Body of pancreas (tissue), 4 donors: ENCODE data around the gene CDK17.

ENCODE experiments used
- POLR2A ChIP-seq, 3 donors: fragments of 450-650 bp; IDR thresholded peaks; one replicate each; pipeline ENCODE4 v1.6.1; 2016; ENCODE audit warnings: antibody characterized with exemption in 3 of 3, mild to moderate bottlenecking in 2 of 3
- TF ChIP-seq, protein P1 (sequence below), 7 experiments: fragments of 450-650 bp in 4 of 7; fragments of 200-600 bp in 3 of 7; sonication (generic) in 3 of 7; IDR thresholded peaks; one replicate each; pipeline ENCODE4 v1.5.1; 2016 to 2019; ENCODE audit warnings: antibody characterized with exemption in 7 of 7

DNA sequence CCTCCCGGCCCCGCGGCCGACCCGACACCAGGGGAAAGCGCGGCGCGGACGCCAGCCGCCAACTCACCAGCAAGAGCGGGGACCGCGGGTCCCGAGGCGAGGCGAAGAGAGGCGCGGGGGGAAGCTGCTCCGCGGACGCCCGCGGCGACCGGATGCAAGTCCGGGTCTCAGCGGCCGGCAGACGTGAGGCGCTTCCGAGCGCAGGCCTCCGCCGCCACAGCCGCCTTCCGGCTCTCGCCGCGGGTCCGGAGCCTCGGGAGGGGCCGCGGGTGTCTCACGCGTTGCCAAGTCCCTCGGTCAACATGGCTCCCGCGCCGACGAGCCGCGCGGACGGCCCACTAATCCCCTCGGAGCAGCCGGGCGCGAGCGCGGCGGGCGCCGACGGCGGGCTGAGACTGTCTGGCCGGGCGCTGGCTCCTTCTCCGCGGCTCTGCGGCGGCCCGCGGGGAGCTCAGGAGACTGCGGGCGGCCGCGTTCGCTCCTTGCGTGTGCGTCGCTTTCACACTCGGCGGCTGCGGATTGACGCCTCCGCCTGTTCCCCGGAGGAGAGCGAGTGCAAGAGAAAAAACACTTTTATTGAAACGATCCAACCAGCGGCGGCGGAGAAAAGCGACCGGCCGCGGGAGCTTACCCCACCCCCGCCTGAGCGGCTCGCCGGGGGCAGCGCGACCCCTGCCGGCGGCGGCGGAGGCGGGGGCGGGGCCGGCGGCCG is at the start of gene CDK17:
- peak; percentile 73 to 83 (median 82) for TF ChIP-seq POLR2A (IDR thresholded peaks at IDR 0.05)
- TF ChIP-seq, protein P1, sequence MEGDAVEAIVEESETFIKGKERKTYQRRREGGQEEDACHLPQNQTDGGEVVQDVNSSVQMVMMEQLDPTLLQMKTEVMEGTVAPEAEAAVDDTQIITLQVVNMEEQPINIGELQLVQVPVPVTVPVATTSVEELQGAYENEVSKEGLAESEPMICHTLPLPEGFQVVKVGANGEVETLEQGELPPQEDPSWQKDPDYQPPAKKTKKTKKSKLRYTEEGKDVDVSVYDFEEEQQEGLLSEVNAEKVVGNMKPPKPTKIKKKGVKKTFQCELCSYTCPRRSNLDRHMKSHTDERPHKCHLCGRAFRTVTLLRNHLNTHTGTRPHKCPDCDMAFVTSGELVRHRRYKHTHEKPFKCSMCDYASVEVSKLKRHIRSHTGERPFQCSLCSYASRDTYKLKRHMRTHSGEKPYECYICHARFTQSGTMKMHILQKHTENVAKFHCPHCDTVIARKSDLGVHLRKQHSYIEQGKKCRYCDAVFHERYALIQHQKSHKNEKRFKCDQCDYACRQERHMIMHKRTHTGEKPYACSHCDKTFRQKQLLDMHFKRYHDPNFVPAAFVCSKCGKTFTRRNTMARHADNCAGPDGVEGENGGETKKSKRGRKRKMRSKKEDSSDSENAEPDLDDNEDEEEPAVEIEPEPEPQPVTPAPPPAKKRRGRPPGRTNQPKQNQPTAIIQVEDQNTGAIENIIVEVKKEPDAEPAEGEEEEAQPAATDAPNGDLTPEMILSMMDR (IDR thresholded peaks at IDR 0.05), result peak in 6 of 7 experiments; percentile 34 to 85 (median 68)
